HCT116 (cell line): Measurements from ENCODE around the gene RPL28.
A peak's percentile ranks its signal among the peaks of the same experiment; 100 is the strongest.

Experiments
- CEBPB ChIP-seq: IDR thresholded peaks from 2 replicates; pipeline ENCODE4 v1.6.1; 2012; ENCODE audit warnings: low read depth
- CTCF ChIP-seq, 3 experiments: fragments of 200-600 bp in 1 of 3; sonication (generic) in 1 of 3; IDR thresholded peaks in 2 of 3; conservative IDR thresholded peaks in 1 of 3; 2 replicates each; pipeline ENCODE4 v1.5.1; 2012 to 2017; ENCODE audit warnings: low read depth in 2 of 3, low read length in 2 of 3, antibody characterized with exemption in 1 of 3, borderline replicate concordance in 1 of 3, control low read depth in 1 of 3, mild to moderate bottlenecking in 1 of 3, mixed read lengths in 1 of 3, mixed run types in 1 of 3, moderate library complexity in 1 of 3; ENCODE audit not compliant: insufficient read depth in 1 of 3
- EGR1 ChIP-seq: IDR thresholded peaks from 2 replicates; pipeline ENCODE4 v1.6.1; 2012; ENCODE audit warnings: low read depth
- EZH2 ChIP-seq: fragments of 200-600 bp; sonication (generic); IDR thresholded peaks from 2 replicates; pipeline ENCODE4 v1.6.1; 2017; ENCODE audit warnings: antibody characterized with exemption, mixed run types
- POLR2A ChIP-seq: IDR thresholded peaks from 2 replicates; pipeline ENCODE4 v1.7.0; 2011; ENCODE audit warnings: borderline replicate concordance; ENCODE audit not compliant: insufficient read depth, insufficient read length; ENCODE audit errors: extremely low read depth
- POLR2AphosphoS5 ChIP-seq: IDR thresholded peaks from 2 replicates; pipeline ENCODE4 v1.6.1; 2011; ENCODE audit warnings: mild to moderate bottlenecking, low read depth, low read length, moderate library complexity
- SIN3A ChIP-seq: IDR thresholded peaks from 2 replicates; pipeline ENCODE4 v1.6.1; 2012; ENCODE audit warnings: low read depth
- SP1 ChIP-seq: IDR thresholded peaks from 2 replicates; pipeline ENCODE4 v1.6.1; 2012; ENCODE audit warnings: low read depth
- SRF ChIP-seq: IDR thresholded peaks from 2 replicates; pipeline ENCODE4 v1.6.1; 2012; ENCODE audit warnings: low read depth
- ZNF274 ChIP-seq: fragments of 200-500 bp; sonication (Bioruptor generic); IDR thresholded peaks from 2 replicates; pipeline ENCODE4 v1.6.1; 2014; ENCODE audit warnings: mild to moderate bottlenecking, low read depth, low read length, inconsistent platforms

GRCh38 chr19:55385724-55386492, at the start of gene RPL28:
- TF ChIP-seq CTCF (IDR thresholded peaks at IDR 0.05 in 2 of 3, conservative IDR thresholded peaks at IDR 0.05 in 1 of 3; ENCODE audit: borderline replicate concordance in 1 of 3, insufficient read depth in 1 of 3, low read depth in 2 of 3, low read length in 2 of 3) (no peak), POLR2AphosphoS5 (peak; percentile 100), EZH2 (no peak), POLR2A (peak; percentile 99), CEBPB (no peak), EGR1 (no peak), SRF (no peak), ZNF274 (no peak), SIN3A (peak; percentile 98), SP1 (no peak; the same call in none of the 2 replicates)
